ENCODE data around the gene CDKAL1. TPM values are rescaled to one million over a fixed set of nuclear protein-coding genes. Genes with fewer than 3 reads are reported as not detected.
"Not testable (repeated sequence)": the region's sequence is repeated elsewhere in the genome, so short reads cannot be mapped to it uniquely, and the experiment has no call there.

The CDKAL1 gene
- total RNA-seq, 4 donors from 2014 or later, result 10.1 to 22.0 (median 12.5) TPM

- H3K9me3 ChIP-seq, result no peaks in the 10 kb centered on the region
Observed at GRCh38 chr6:20606831-20607230, 72.6 kb downstream of the CDKAL1 start.

GRCh38 chr6:20608356-20608755 is 74.1 kb downstream of the CDKAL1 start:
- no peaks in the 10 kb centered on the region for H3K36me3 ChIP-seq
- H3K27ac ChIP-seq, result no peak overlapping the region
- WGBS, result 83% methylated on average over 4 of the region's 4 CpGs
- no peaks in the 10 kb centered on the region for H3K4me1 ChIP-seq
- no peaks in the 10 kb centered on the region for H3K9me3 ChIP-seq
- no peak for TF ChIP-seq EP300 (IDR thresholded peaks at IDR 0.05)
- no peak for TF ChIP-seq CTCF (IDR thresholded peaks at IDR 0.05)
- TF ChIP-seq POLR2AphosphoS5 (IDR thresholded peaks at IDR 0.05), result no peak
- TF ChIP-seq POLR2A (IDR thresholded peaks at IDR 0.05), result no peak
- no peak overlapping the region for H3K4me3 ChIP-seq
- H3K27me3 ChIP-seq, result no peaks in the 10 kb centered on the region
- DNase-seq (ENCODE audit: low spot score in 2 of 2), result no peak

More at GRCh38 chr6:20606831-20607230, 72.6 kb downstream of the CDKAL1 start:
- Histone ChIP-seq H3K27me3 (no peaks in the 10 kb centered on the region), H3K4me1 (no peaks in the 10 kb centered on the region), H3K27ac (no peak overlapping the region), H3K36me3 (no peaks in the 10 kb centered on the region), H3K4me3 (no peak overlapping the region)
- TF ChIP-seq CTCF (IDR thresholded peaks at IDR 0.05), result no peak
- TF ChIP-seq POLR2AphosphoS5 (IDR thresholded peaks at IDR 0.05), result no peak
- TF ChIP-seq EP300 (IDR thresholded peaks at IDR 0.05), result no peak
- TF ChIP-seq POLR2A (IDR thresholded peaks at IDR 0.05), result no peak
- WGBS, result 100% methylated on average over 1 of the region's 1 CpG
- DNase-seq (ENCODE audit: low spot score in 2 of 2), result no peak

GRCh38 chr6:20608905-20609304 is 74.6 kb downstream of the CDKAL1 start:
- no peak overlapping the region for H3K27ac ChIP-seq
- no peaks in the 10 kb centered on the region for H3K27me3 ChIP-seq
- no peaks in the 10 kb centered on the region for H3K9me3 ChIP-seq
- 90% methylated on average over 2 of the region's 2 CpGs for WGBS
- H3K4me3 ChIP-seq, result no peak overlapping the region
- no peak for DNase-seq (ENCODE audit: low spot score in 2 of 2)
- TF ChIP-seq POLR2A (IDR thresholded peaks at IDR 0.05) (no peak), CTCF (IDR thresholded peaks at IDR 0.05) (no peak), EP300 (IDR thresholded peaks at IDR 0.05) (no peak), POLR2AphosphoS5 (IDR thresholded peaks at IDR 0.05) (no peak)
- no peaks in the 10 kb centered on the region for H3K36me3 ChIP-seq
- H3K4me1 ChIP-seq, result no peaks in the 10 kb centered on the region

GRCh38 chr6:20609924-20610323 is 75.7 kb downstream of the CDKAL1 start:
- not testable (repeated sequence) for H3K9me3 ChIP-seq; H3K4me1 ChIP-seq; H3K27me3 ChIP-seq; H3K36me3 ChIP-seq; DNase-seq (ENCODE audit: low spot score in 2 of 2); H3K4me3 ChIP-seq
- WGBS, result 98% methylated on average over 2 of the region's 2 CpGs
- H3K27ac ChIP-seq, result peak overlapping the region; percentile 34

GRCh38 chr6:20610636-20611370 is 76.5 kb downstream of the CDKAL1 start:
- Histone ChIP-seq H3K36me3 (no peaks in the 10 kb centered on the region), H3K27ac (peak overlapping the region; percentile 34), H3K4me1 (no peaks in the 10 kb centered on the region), H3K4me3 (no peak overlapping the region), H3K27me3 (no peaks in the 10 kb centered on the region), H3K9me3 (no peaks in the 10 kb centered on the region)
- TF ChIP-seq CTCF (IDR thresholded peaks at IDR 0.05) (no peak), POLR2A (IDR thresholded peaks at IDR 0.05) (no peak), POLR2AphosphoS5 (IDR thresholded peaks at IDR 0.05) (no peak), EP300 (IDR thresholded peaks at IDR 0.05) (no peak)
- DNase-seq (ENCODE audit: low spot score in 2 of 2), result no peak
- 78% methylated on average over 2 of the region's 2 CpGs for WGBS

GRCh38 chr6:20617537-20617936 is 83.3 kb downstream of the CDKAL1 start:
- H3K36me3 ChIP-seq; H3K27ac ChIP-seq; H3K4me1 ChIP-seq; H3K27me3 ChIP-seq; H3K9me3 ChIP-seq; DNase-seq (ENCODE audit: low spot score in 2 of 2); H3K4me3 ChIP-seq: not testable (repeated sequence)
- WGBS, result 96% methylated on average over 3 of the region's 3 CpGs
